Measurements from ENCODE around the gene CDK5RAP3.

DNA sequence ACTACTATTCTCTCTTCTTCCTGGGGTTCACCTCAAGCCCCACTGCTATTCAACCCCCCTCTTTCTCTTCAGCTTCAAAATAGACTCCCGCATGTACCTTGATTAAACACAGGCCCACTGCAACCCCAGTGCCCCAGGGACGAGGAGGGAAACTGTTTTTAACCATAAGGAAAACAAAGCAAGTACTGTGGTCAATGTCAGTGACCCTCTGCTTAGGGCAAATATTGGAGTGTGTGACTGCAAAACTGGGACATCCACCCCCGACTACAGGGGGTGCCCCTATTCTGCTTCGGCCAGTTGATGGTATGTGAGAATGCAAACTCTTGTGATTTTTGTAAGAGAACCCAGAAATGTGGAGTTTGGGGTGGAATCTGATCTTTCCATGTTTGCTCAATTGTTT is 39.1 kb upstream of the CDK5RAP3 start:
- TF ChIP-seq CTCF (IDR thresholded peaks at IDR 0.05): no peak
- no peak for TF ChIP-seq POLR2A (IDR thresholded peaks at IDR 0.05)
